ENCODE measurements around the gene FOXK1. TPM values are rescaled to one million over a fixed set of nuclear protein-coding genes. Genes with fewer than 3 reads are reported as not detected.

Gene FOXK1
- total RNA-seq, 2 experiments from 2014 or later, result 67.8 to 68.1 TPM

DNA sequence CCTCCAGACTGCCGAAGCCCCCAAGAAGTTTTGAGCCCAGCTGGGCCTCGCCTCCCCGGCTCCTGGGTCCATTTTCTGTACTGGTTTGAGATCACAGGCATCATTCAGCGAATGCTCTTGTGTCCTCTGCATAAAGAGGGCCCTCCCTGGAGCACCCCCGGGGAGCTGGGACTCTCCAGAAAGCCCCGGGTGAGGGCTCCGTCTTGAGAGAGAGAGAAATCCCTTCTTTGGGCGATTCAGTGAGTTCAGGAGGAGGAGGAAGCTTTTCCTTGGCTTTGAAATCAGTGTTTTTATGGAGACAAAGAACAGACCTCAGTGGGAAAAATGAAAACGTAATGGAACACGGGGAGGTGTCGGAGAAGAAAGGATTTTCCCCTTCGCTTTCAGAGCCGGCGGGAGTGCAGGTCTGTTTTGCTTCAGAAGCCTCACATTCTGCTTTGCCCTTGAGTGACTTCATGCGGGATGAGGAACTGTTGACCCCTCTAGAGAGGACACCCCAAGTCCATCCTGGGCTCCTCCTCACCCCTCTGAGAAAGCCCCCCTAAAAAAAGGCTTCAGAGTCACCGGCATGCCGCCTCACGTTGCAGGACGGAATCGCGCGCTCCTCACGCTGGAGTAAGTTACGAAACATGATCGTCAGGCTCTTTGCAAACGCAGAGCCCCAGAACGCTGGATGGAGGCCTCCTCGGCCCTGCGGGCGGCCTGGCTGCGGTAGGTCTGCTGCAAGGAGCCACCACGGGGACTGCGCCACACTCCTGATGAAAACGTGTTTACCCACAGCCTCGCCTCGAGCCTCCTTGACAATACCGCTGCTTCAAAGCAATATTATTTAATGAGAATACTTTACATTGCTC is 84.8 kb downstream of the FOXK1 start:
- ATAC-seq (ENCODE audit: poor library complexity) (no peak), DNase-seq (no peak)
- CTCF ChIA-PET, result no interaction called here
- peaks cover 27% of the 10 kb centered on the region for H3K36me3 Mint-ChIP-seq (ENCODE audit: low read depth)
- no peaks in the 10 kb centered on the region for H3K9me3 ChIP-seq (ENCODE audit: control insufficient read depth in 1 of 2, insufficient read depth in 1 of 2, low read length in 2 of 2)
- POLR2A ChIA-PET, result no interaction called here
- H3K4me3 Mint-ChIP-seq, result no peak overlapping the region
- H3K4me1 Mint-ChIP-seq (ENCODE audit: low read depth), result no peaks in the 10 kb centered on the region
- intact Hi-C loops (cut with DNase I, micrococcal nuclease), result no loop called here
- no peaks in the 10 kb centered on the region for H3K4me1 ChIP-seq (ENCODE audit: insufficient read depth, low read length)
- no peak overlapping the region for H3K27ac ChIP-seq (ENCODE audit: low read depth in 1 of 2, low read length in 2 of 2)
- H3K27ac Mint-ChIP-seq, result no peak overlapping the region
- TF ChIP-seq, protein P1, sequence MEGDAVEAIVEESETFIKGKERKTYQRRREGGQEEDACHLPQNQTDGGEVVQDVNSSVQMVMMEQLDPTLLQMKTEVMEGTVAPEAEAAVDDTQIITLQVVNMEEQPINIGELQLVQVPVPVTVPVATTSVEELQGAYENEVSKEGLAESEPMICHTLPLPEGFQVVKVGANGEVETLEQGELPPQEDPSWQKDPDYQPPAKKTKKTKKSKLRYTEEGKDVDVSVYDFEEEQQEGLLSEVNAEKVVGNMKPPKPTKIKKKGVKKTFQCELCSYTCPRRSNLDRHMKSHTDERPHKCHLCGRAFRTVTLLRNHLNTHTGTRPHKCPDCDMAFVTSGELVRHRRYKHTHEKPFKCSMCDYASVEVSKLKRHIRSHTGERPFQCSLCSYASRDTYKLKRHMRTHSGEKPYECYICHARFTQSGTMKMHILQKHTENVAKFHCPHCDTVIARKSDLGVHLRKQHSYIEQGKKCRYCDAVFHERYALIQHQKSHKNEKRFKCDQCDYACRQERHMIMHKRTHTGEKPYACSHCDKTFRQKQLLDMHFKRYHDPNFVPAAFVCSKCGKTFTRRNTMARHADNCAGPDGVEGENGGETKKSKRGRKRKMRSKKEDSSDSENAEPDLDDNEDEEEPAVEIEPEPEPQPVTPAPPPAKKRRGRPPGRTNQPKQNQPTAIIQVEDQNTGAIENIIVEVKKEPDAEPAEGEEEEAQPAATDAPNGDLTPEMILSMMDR (IDR thresholded peaks at IDR 0.05), result no peak
- H3K9me3 Mint-ChIP-seq, result no peaks in the 10 kb centered on the region
- H3K27me3 Mint-ChIP-seq, result no peaks in the 10 kb centered on the region
- peaks cover 35% of the 10 kb centered on the region for H3K36me3 ChIP-seq (ENCODE audit: insufficient read depth, low read length)
- H3K27me3 ChIP-seq (ENCODE audit: control insufficient read depth in 1 of 2, insufficient read depth in 2 of 2, low read length in 2 of 2), result no peaks in the 10 kb centered on the region
- H3K4me3 ChIP-seq (ENCODE audit: low read length), result no peak overlapping the region

DNA sequence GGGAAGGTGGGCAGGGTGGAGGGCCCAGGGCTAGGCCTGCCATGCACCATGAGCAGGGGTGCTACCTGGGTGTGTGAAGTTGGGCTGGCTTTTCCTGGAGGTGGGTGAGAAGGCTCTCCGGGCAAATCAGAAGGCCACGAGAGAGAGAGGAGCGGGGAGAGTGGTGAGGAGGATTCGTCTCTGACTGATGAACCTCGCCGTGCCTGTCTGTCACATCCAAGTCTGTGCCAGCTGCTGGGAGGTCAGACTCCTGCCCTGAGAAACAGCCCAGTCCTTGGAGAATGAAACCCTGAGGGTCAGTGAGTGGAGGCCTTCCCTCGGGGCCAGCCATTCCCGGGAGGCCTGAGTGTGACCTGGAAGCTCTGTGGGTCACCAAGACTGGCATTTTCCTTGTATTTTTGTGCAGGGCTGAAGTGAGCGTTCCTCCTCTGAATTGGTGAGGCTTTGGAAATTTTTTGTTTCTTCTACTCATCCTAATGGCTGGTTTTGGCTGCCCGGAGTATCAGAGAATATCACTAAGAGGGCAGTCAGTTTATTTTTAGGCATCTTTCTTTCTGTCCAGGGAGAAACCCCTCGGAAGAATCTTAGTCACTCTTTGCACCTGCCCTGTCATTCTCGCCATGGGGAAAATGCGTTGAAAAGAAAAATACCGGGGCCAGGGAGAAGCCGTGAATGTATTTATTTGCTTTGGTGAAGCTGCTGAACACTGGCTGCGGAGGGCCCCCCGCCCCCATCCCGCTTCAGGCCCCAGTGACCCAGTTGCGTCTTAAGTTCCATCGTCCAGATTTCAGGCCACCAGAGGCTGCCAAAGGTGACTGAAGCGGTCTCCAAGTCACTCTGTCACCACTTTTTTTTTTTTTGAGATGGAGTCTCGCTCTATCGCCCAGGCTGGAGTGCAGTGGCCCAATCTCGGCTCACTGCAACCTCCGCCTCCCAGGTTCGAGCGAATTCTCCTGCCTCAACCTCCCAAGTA is 86.8 kb downstream of the FOXK1 start:
- H3K4me3 ChIP-seq (ENCODE audit: low read length), result no peak overlapping the region
- H3K27ac ChIP-seq (ENCODE audit: low read depth in 1 of 2, low read length in 2 of 2), result no peak overlapping the region
- ATAC-seq (ENCODE audit: poor library complexity) (no peak), DNase-seq (no peak)
- ChIA-PET CTCF (no interaction called here), POLR2A (no interaction called here)
- Mint-ChIP-seq H3K27ac (no peak overlapping the region), H3K27me3 (no peaks in the 10 kb centered on the region), H3K9me3 (no peaks in the 10 kb centered on the region), H3K4me1 (ENCODE audit: low read depth) (peaks cover 6% of the 10 kb centered on the region), H3K4me3 (no peak overlapping the region), H3K36me3 (ENCODE audit: low read depth) (peaks cover 13% of the 10 kb centered on the region)
- TF ChIP-seq, protein P1 (IDR thresholded peaks at IDR 0.05), result no peak
- H3K36me3 ChIP-seq (ENCODE audit: insufficient read depth, low read length), result peaks cover 16% of the 10 kb centered on the region
- H3K4me1 ChIP-seq (ENCODE audit: insufficient read depth, low read length), result no peaks in the 10 kb centered on the region
- intact Hi-C loops (cut with DNase I, micrococcal nuclease), result no loop called here
- H3K9me3 ChIP-seq (ENCODE audit: control insufficient read depth in 1 of 2, insufficient read depth in 1 of 2, low read length in 2 of 2), result no peaks in the 10 kb centered on the region
- no peaks in the 10 kb centered on the region for H3K27me3 ChIP-seq (ENCODE audit: control insufficient read depth in 1 of 2, insufficient read depth in 2 of 2, low read length in 2 of 2)

DNA sequence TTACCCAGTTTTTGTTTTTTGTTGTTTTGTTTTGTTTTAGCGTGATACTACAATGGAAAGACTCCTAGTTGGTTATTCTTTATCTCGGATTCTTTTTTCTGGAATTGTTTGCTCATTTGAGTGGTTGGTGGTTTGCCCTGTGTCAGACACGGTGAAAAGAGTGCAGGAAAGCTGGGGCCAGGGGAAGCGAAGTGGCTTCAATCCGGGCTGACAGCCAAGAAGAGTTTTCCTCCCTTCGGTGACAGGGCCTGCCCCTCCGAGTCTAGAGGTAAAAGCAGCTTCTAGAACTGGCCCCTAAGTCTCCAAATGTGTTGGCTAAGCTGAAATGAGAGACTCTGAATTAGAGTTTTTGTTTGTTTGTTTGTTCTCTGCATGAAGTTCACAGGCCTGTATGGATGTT is 87.7 kb downstream of the FOXK1 start:
- H3K36me3 Mint-ChIP-seq (ENCODE audit: low read depth), result peaks cover 13% of the 10 kb centered on the region
- H3K9me3 Mint-ChIP-seq, result no peaks in the 10 kb centered on the region
- H3K27ac ChIP-seq (ENCODE audit: low read depth in 1 of 2, low read length in 2 of 2), result no peak overlapping the region
- peak overlapping the region; percentile 58 for H3K27ac Mint-ChIP-seq
- H3K27me3 ChIP-seq (ENCODE audit: control insufficient read depth in 1 of 2, insufficient read depth in 2 of 2, low read length in 2 of 2), result no peaks in the 10 kb centered on the region
- ATAC-seq (ENCODE audit: poor library complexity) (no peak), DNase-seq (no peak)
- intact Hi-C loops (cut with DNase I, micrococcal nuclease), result no loop called here
- H3K4me3 ChIP-seq (ENCODE audit: low read length), result no peak overlapping the region
- ChIA-PET CTCF (no interaction called here), POLR2A (no interaction called here)
- H3K4me1 Mint-ChIP-seq (ENCODE audit: low read depth), result peaks cover 14% of the 10 kb centered on the region
- H3K27me3 Mint-ChIP-seq, result no peaks in the 10 kb centered on the region
- peaks cover 8% of the 10 kb centered on the region for H3K4me1 ChIP-seq (ENCODE audit: insufficient read depth, low read length)
- TF ChIP-seq, protein P1 (IDR thresholded peaks at IDR 0.05), result no peak
- H3K36me3 ChIP-seq (ENCODE audit: insufficient read depth, low read length), result peaks cover 8% of the 10 kb centered on the region
- H3K9me3 ChIP-seq (ENCODE audit: control insufficient read depth in 1 of 2, insufficient read depth in 1 of 2, low read length in 2 of 2), result no peaks in the 10 kb centered on the region
- no peak overlapping the region for H3K4me3 Mint-ChIP-seq

Measured in CD4-positive, alpha-beta T cell (primary cell).